HUDEP-2 (cell line): ENCODE results near the gene ACTN4.

Experiments
- DNase-seq, 76 experiments: peaks; one replicate each; lab custom pipeline; 2025; ENCODE audit not compliant: unreplicated experiment in 76 of 76; lab: John Stamatoyannopoulos, UW

ACTN4 gene

DNA sequence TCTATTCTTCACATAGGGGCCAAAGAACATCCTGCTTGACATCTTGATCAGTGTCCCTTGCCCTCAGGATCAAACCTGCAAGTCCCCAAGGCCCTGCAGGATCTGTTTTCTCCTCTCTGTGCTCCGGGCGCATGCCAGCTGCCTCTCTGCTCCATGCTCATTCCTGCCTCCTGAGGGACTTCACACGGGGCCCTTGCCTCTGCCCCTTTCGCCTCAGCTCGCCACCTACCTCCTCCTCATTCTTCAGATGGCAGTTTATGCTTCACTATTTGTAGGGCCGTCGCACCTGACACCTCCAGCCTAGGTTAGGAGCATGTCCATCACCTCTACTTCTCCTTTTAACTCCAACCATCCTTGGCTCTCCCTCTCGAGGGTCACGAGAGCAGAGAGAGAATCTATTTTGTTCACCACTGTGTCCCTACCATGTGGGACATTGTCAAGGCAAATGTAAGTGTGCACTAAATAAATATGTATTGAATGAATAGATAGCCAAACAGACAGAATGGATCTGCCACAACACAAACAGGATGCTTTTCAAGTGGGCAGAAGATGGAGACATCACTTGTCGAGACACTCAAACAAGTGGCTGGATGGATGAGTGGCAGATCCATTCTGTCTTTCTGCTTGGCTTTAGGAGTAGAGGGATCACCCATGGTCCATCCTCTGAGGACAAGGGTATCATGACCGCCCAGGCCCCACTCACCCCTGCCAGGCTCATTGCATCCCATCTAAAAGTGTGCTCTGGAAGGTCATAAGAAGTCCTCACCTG is 29.6 kb downstream of the ACTN4 start:
- DNase-seq = no peak

DNA sequence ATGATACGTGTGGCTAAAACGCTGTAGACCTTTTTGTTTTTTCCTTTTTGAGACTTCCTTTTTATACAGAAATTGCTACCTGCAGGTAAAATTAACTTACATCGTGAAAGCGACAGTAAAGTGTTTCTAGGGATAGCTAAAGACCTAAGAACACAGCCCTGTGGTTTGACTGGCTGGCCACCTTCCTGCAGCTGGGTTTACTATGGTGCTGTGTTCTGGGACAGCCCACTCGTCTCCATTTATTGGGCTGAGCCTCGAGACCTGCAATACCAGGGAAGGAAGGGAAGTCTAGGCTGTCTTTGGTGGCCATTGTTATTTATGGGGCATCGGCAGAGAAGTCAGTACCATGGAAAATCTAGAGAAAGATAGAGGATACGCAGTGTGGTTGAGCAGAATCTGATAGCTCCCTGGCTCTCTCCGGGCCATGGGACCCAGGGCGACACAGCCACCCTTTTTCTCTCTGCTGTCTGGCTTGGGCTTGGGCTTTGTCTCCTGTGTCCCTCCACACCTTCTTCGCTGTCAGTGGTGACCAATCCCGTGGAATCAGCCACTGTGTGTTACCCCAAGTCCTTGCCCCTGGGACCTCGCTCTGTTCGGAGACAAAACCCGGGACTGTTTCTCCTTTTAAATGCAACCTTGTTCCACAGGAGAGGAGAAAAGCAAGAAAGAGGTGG is 30.9 kb downstream of the ACTN4 start:
- peak in 2 of 76 experiments; percentile 10 to 12 for DNase-seq

DNA sequence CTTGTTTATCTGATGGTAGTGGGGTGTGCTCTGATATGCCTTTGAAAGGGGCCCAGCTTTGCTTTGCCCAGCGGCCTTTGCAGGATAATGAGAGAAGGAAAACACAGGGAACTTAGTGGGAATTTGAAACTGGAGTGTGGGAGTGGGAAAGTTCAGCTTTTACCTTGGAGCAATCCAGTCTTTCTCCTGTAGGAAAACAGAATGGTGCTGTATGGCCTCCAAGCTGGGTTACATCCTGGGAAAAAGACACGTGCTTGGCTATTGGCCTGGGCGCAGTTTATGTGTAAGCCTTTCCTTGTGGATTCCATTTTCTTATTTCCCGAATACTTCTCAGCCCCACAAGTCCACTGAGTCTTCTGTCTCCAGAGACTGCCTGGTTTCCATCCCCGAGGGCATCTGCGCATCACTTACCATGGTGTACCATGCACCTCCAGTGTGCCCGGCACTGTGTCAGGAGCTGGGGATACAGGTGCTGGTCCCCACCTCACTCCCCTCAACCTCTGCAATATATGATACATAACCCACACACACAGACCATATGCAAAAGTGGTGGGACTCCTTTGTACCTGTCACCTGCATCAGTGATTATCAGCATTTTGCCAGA is 31.5 kb downstream of the ACTN4 start:
- DNase-seq = no peak

DNA sequence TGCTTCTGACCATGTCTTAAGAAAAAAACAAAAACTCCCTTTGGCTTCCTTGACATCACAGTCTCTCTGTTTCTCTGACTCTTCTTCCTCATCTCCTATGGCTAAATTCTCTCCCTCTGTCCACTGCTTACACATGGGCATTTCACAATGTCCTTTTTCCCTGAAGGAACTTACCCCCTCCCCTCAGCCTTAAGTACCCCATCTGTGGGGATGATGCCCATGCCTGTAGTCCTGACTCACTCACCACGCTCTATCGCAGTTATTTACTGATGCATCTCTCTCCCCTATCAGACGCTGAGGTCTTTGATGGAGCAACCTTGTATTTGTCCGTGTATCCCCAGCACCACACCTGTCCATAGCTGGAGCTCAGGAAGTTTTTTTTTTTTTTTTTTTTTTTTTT is 32.4 kb downstream of the ACTN4 start:
- DNase-seq = no peak

DNA sequence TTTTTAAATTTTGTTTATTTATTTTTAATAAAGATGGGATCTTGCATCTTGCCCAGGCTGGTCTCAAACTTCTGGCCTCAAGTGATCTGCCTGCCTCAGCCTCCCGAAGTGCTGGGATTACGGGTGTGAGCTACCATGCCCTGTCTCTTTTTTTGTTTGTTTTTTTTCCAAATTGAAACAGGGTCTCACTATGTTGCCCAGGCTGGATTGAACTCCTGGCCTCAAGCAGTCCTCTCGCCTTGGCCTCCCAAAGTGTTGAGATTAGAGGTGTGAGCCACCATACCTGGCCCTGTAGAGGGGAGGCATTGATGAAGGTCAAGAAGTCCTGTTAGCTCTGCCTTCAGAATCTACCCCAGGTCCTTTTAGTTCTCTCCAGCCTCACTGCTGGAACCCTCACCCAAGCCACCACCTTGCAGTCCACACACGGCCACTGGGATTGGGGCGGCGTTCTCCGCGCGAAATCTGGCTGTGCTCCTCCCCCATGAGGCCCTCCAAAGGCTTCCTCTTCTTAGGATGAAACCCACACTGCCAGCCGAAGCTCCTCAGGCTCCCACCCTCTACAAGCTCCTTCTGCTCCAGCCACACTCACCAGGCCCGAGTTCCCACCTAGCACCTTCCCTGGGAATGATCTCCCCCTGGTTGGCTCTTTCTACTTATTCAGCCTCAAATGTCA is 34.9 kb downstream of the ACTN4 start:
- no peak for DNase-seq

DNA sequence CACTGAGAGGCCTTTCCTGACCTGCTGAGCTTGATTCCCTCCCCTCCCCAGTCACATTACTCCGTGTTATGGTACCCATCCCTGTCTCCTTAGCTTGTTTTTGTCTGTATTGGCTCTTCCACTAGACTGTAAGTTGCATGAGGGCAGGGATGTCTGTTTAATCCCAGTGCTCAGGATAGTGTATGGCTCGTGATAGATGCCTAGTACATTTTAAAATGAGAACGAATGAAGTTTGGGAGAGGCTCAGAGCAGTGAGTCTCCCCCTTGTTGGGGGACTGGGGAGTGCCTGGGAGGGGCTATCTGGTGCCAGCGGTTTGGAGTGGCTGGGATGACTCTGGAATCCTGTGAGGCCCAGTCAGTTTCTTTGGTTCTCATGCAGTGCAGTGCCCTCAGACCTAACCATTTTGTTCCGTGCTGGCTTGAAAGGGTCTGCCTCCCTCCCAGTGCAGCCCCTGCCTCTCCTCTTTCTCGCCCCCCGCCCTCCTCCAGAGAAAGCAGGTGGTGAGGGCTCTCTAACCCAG is 35.5 kb downstream of the ACTN4 start:
- DNase-seq = no peak

DNA sequence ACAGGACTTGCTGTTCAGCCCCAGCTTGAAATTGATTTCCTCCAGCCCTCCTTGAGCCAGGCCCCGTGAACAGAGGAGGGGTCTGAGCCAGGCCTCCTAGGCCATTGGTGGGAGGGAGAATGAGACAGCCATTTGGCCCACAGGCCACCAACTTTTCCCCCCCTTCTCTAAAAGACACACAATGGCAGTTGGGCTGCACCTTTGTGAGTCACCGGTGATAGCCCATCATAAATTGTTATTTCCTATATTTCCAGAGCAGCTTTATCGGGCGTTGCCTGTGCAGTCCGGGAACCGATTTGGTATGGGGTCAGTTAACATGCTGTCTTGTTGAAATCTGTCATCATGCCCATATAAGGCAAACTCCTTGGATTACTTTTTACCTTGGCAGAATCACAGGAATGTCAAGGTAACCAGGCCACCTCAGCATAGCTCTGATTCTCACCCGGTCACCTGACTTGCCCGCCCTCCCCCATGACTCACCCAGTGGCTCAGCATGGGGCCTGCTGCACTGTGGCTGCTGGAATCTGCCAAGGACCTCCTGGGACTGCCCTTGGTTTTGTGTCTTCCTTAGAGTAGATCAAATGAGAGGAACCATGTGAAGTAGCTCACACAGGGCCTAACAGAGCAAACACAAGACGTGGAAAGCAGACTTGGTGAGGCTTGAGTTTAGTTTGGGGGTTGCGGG is 36.1 kb downstream of the ACTN4 start:
- peak in 67 of 76 experiments; percentile 26 to 92 (median 59) for DNase-seq

DNA sequence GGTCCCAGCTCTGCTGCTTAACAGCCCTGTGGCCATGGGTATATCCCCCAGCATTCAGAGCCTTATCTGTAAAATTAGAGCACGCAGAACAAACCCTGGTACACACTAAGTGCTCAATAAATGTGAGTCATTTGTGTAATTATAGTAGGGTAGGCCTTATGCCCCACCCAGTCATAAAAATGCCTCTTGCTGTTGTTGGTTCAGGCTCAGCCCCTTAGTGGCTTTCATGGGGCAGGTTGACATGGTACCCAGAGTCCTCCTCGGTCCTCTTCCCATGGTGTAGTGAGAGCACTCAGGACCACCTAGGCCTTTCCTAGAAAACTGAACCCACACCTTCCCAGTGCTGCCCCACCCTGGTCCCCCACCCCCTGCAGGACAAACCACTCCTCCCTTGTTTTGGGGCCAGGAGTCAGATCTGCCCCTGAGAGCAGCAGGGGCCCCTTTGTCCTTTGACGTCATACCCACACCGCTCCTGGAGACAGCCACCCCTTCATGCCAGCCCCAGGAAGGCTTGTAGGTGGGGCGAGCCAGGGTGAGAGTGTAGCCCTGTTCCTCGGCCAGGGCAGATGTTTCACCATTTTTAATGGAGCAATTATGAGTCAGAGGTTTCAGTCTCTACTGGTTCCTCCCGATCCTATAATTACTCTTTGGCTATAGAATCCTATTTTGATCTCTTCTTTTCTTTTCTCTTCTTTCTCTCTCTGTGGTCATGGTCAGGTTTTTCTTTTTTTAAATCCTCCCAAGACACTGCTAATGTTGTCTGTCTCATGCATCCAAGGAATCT is 36.8 kb downstream of the ACTN4 start:
- DNase-seq = peak in 31 of 76 experiments; percentile 3 to 76 (median 39)

DNA sequence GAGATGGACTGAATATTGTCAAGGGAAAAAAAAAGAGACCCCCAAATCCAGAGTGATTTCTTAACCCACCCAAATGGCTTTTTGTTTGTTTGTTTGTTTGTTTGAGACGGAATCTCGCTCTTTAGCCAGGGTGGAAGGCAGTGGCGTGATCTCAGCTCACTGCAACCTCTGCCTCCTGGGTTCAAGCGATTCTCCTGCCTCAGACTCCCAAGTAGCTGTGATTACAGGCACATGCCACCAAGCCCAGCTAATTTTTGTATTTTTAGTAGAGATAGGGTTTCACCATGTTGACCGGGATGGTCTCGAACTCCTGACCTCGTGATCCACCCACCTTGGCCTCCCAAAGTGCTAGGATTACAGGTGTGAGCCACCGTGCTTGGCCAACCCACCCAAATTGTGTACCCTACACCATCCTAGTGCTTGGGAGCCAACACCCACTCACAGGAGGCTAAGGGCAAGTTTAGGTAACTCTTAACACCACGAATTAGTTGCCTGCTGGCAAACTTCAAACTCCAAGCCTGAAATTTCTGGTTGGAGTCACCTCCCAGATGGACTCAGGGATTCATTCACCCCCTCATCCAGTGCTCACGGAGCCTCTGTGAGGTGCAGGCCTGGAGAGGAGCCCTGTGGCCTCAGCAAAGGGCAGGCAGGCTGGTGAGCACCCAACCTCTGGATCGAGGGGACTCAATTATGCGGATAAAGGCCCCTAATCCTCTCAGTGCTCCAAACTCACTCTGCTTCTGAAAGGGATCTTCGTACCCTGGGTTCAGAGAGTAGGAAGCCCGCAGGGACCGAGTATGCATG is 37.6 kb downstream of the ACTN4 start:
- DNase-seq = no peak

DNA sequence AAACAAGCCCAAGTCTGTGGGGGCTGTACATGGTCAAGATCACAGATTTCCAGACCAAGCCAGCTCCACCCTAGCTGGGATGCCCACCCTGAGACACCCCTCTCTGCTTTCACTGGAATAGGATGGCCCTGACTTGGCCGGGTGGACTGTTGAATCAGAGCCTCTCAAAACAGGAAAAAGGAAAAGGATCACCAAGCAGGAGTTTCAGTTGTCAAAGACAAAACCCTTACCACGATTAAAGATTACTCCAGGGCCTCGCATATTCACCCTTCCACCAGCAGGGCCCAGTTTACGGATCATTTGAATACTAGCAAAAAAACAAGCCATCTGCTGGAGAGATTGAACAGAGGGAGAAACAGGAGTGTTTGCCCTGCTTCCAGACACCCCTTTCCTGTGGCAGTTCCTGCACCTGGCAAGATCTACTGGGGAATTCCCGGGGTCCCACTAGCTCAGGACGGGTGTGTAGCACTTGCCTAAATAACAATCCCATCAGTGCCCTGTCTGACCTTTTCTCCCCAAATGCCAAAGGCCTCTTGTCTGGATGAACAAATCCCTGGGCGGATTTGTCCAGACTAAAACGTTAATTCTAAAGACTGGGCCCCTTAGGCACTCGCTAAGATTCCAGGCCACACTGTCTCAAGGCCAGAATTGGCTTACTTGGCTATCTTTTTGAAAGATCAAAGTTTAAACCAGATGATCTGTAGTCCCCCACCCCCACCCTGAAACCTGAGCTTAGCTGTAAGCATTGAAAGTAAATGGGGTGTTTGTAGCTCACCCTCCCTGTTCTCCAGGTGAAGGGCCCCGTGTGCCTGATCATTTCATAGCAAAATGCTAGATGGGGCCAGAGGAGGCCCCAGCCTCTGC is 38.4 kb downstream of the ACTN4 start:
- peak in 10 of 76 experiments; percentile 12 to 43 (median 26) for DNase-seq

DNA sequence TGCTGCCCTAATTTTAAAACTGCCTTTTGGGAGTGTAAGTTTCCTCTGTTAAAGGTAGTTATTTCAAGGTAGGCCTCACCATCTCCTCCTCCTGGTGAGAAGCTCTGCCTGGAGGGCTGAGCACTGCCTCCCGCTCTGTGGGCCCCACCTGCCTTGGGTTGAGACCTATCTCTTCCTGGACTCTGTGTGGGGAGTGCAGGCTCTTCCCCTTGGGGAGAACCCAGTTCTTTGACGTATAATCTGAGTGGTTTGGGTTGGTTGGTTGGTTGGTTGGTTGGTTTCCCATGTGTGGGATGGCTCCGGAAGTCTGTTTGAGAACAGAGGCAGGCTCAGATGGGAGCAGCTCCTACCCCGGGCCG is 39.1 kb downstream of the ACTN4 start:
- no peak for DNase-seq

DNA sequence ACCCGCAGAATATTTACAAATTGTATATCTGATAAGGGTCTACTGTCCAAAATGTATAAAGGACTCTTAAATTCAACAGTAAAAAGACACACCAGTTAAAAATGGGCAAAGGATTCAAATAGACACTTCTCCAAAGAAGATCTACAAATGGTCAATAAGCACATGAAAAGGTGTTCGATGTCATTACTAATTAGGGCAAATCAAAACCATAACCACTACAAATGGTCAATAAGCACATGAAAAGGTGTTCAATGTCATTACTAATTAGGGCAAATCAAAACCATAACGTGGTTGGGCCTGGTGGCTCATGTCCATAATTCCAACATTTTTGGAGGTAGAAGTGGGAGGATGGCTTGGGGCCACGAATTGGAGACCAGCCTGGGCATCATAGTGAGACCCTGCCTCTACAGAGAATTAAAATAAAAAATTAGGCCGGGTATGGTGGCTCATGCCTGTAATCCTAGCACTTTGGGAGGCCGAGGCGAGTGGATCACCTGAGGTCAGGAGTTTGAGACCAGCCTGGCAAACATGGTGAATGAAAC is 40.5 kb downstream of the ACTN4 start:
- DNase-seq = no peak

DNA sequence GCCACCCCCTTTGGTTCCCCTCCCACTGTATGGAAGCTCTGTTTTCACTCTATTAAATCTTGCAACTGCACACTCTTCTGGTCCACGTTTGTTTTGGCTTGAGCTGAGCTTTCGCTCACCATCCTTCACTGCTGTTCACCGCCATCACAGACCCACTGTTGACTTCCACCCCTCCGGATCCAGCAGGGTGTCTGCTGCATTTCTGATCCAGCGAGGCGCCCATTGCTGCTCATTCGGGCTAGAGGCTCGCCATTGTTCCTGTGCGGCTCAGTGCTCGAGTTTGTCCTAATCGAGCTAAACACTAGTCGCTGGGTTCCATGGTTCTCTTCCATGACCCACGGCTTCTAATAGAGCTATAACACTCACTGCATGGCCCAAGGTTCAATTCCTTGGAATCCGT is 42.7 kb downstream of the ACTN4 start:
- no peak for DNase-seq

DNA sequence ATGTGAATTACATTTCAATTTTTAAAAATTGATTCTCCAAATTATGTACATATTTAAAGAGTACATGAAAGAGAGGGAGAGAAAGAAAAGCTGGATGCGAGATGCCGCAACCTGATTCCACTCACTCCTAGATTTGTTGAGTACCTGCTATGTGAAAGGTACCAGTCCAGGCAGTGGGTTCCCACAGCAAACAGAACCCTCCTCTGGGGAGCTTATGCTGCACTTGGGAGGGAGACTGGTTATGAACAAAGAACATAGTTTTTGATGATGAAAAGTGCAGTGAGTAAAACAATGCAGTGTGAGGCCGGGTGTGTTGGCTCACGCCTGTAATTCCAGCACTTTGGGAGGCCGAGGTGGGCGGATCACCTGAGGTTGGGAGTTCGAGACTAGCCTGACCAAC is 43.4 kb downstream of the ACTN4 start:
- DNase-seq = no peak

DNA sequence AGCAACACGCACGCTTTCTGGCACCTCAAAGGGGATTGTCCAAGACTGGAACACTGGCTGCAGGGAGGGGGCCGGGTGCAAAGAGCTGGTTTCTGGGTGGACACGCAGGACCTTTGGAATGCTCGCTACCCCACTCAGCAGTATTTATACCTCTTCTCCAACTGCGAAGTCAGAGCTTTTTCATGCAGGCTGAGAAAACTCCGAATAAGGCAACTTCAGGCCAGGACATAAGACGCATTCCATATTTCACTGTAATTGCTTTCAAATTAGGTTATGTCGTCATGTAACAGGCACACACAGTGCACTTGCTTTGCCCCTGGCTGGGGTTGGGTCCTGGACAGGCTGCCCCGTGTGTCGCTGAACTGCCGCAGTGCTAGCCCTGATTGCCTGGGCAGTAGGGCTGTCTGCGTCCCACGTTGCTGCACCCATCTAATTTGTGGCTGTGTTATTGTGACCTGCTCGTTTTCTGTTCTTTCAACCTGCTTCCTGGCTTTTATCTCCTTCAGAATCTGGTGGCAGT is 44.5 kb downstream of the ACTN4 start:
- no peak for DNase-seq

DNA sequence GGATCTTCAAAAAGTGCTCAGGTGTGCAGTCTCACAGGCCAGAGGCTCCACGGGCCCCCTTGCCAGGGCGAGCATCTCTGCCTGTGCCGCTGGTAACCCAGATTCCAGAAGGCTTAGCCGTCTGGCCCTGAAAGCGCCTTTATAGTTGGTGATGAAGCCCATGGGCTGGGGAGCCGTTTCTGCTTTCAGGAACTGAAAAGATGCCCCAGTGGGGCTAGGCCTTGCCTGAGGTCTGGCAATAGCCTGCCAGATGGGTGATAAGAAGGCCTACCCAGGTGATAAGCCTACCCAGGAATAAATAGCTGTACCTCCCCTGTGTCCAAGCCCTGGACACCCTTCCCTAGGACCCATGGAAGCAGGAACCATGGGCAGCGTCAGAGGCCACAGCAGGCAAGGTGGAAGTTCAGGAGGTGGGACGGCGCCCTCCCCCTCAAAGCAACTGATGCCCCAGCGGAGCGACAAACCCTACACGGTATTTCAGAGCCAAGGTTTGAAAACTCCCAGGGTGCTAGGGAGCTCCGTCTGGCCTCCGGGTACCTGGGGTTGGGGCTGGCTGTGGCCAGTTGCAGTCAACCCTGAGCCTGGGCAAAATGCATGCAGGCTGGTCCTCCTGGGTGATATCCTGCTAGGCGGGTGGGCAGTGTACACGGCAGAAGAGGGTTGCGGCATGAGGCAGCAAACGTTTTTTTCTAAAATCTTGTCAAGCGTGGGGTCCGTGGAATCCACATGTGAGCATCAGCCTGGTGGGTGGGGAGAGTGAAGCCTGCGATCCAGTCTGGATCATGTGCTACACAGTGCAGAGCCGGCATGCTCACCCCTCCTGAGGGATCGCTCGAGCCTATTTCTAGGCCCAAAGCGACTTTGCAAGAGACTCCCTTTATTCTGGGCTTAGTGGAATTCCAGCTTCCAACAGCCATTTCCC is 45.3 kb downstream of the ACTN4 start:
- no peak for DNase-seq
